NB4 (cell line): ENCODE measurements around the gene SSR1.

Experiments
- TF ChIP-seq, protein P1 (sequence below): IDR thresholded peaks from one replicate; pipeline ENCODE4 v1.5.1; 2012; ENCODE audit warnings: low read depth, low read length
- TF ChIP-seq, protein P2 (sequence below): IDR thresholded peaks from 2 replicates; pipeline ENCODE4 v1.6.1; 2011; ENCODE audit warnings: low read depth, low read length

DNA sequence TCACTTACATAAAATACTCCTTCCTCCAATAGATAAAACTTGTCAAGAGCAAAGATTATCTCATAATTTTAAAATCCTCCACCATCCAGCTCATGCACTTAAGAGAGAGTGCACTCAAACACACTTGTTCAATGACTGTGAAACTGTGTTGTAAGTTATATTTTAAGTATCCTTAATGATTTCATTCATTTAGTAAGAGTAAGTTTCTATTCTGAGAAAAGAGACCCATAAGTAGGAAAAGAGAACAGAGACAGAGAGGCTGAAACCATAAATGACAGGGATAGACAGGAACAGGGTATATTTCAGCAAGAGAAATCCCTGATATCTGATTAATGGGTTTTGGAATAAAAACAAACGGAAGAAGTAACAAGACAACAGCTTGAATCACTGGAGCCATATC, 8.2 kb downstream of the SSR1 start:
- TF ChIP-seq, protein P1, sequence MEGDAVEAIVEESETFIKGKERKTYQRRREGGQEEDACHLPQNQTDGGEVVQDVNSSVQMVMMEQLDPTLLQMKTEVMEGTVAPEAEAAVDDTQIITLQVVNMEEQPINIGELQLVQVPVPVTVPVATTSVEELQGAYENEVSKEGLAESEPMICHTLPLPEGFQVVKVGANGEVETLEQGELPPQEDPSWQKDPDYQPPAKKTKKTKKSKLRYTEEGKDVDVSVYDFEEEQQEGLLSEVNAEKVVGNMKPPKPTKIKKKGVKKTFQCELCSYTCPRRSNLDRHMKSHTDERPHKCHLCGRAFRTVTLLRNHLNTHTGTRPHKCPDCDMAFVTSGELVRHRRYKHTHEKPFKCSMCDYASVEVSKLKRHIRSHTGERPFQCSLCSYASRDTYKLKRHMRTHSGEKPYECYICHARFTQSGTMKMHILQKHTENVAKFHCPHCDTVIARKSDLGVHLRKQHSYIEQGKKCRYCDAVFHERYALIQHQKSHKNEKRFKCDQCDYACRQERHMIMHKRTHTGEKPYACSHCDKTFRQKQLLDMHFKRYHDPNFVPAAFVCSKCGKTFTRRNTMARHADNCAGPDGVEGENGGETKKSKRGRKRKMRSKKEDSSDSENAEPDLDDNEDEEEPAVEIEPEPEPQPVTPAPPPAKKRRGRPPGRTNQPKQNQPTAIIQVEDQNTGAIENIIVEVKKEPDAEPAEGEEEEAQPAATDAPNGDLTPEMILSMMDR, result no peak
- TF ChIP-seq, protein P2, sequence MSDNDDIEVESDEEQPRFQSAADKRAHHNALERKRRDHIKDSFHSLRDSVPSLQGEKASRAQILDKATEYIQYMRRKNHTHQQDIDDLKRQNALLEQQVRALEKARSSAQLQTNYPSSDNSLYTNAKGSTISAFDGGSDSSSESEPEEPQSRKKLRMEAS, result no peak
